ENCODE results near the gene NSMCE1.
A peak's percentile ranks its signal among the peaks of the same experiment; 100 is the strongest.

The NSMCE1 gene

GRCh38 chr16:27221576-27222248 is 46.9 kb downstream of the NSMCE1 start:
- H3K9me3 ChIP-seq: no peaks in the 10 kb centered on the region
- peak overlapping the region; percentile 54; the same call in 1 of the 2 replicates for H3K9ac ChIP-seq
- no peaks in the 10 kb centered on the region for H4K20me1 ChIP-seq
- H3K27ac ChIP-seq: peak overlapping the region; percentile 86
- peaks cover 87% of the 10 kb centered on the region for H3K4me1 ChIP-seq
- no peak for TF ChIP-seq Cebpa-rat (IDR thresholded peaks at IDR 0.05)
- H3K36me3 ChIP-seq: peaks cover 31% of the 10 kb centered on the region
- no peak overlapping the region for H3K4me3 ChIP-seq
- H3K4me2 ChIP-seq: peak overlapping the region; percentile 83
- no peaks in the 10 kb centered on the region for H3K27me3 ChIP-seq

- Histone ChIP-seq H3K4me3 (no peak overlapping the region), H3K4me2 (no peak overlapping the region), H3K4me1 (peaks cover 79% of the 10 kb centered on the region), H3K9me3 (no peaks in the 10 kb centered on the region), H3K36me3 (peaks cover 31% of the 10 kb centered on the region), H3K9ac (no peak overlapping the region), H4K20me1 (no peaks in the 10 kb centered on the region), H3K27me3 (no peaks in the 10 kb centered on the region), H3K27ac (peak overlapping the region; percentile 86; the same call in 1 of the 2 replicates)
- TF ChIP-seq Cebpa-rat (IDR thresholded peaks at IDR 0.05): no peak
Observed at GRCh38 chr16:27220991-27221390, 47.6 kb downstream of the NSMCE1 start.

GRCh38 chr16:27220527-27220926 is 48.0 kb downstream of the NSMCE1 start:
- H3K27ac ChIP-seq: 0 out of 2 replicates have a peak overlapping the region, but pooled peaks have one; percentile 86
- H3K9ac ChIP-seq: no peak overlapping the region
- H3K4me3 ChIP-seq: no peak overlapping the region
- peak overlapping the region; percentile 78 for H3K4me2 ChIP-seq
- no peaks in the 10 kb centered on the region for H4K20me1 ChIP-seq
- no peaks in the 10 kb centered on the region for H3K27me3 ChIP-seq
- H3K4me1 ChIP-seq: peaks cover 75% of the 10 kb centered on the region
- no peak for TF ChIP-seq Cebpa-rat (IDR thresholded peaks at IDR 0.05)
- H3K36me3 ChIP-seq: peaks cover 36% of the 10 kb centered on the region
- no peaks in the 10 kb centered on the region for H3K9me3 ChIP-seq

- TF ChIP-seq Cebpa-rat (IDR thresholded peaks at IDR 0.05): no peak
- Histone ChIP-seq H3K4me2 (peak overlapping the region; percentile 78), H3K4me3 (no peak overlapping the region), H3K27me3 (no peaks in the 10 kb centered on the region), H3K36me3 (peaks cover 37% of the 10 kb centered on the region), H3K27ac (0 out of 2 replicates have a peak overlapping the region, but pooled peaks have one; percentile 86), H3K9me3 (no peaks in the 10 kb centered on the region), H3K9ac (no peak overlapping the region), H3K4me1 (peaks cover 71% of the 10 kb centered on the region), H4K20me1 (no peaks in the 10 kb centered on the region)
Observed at GRCh38 chr16:27220120-27220519, 48.5 kb downstream of the NSMCE1 start.

- TF ChIP-seq Cebpa-rat (IDR thresholded peaks at IDR 0.05): no peak
- peak overlapping the region; percentile 77 for H3K27ac ChIP-seq
- no peaks in the 10 kb centered on the region for H3K27me3 ChIP-seq
- H3K9ac ChIP-seq: peak overlapping the region; percentile 74
- no peaks in the 10 kb centered on the region for H4K20me1 ChIP-seq
- H3K4me2 ChIP-seq: peak overlapping the region; percentile 78
- H3K4me1 ChIP-seq: peaks cover 69% of the 10 kb centered on the region
- no peak overlapping the region for H3K4me3 ChIP-seq
- H3K9me3 ChIP-seq: no peaks in the 10 kb centered on the region
- H3K36me3 ChIP-seq: peaks cover 37% of the 10 kb centered on the region
Observed at GRCh38 chr16:27219161-27219560, 49.4 kb downstream of the NSMCE1 start.

GRCh38 chr16:27218756-27219155 is 49.8 kb downstream of the NSMCE1 start:
- Histone ChIP-seq H3K9me3 (no peaks in the 10 kb centered on the region), H3K36me3 (peaks cover 33% of the 10 kb centered on the region), H3K27me3 (no peaks in the 10 kb centered on the region), H3K27ac (peak overlapping the region; percentile 77), H3K4me3 (no peak overlapping the region), H3K4me2 (peak overlapping the region; percentile 78), H3K4me1 (peaks cover 69% of the 10 kb centered on the region), H4K20me1 (no peaks in the 10 kb centered on the region), H3K9ac (peak overlapping the region; percentile 74)
- no peak for TF ChIP-seq Cebpa-rat (IDR thresholded peaks at IDR 0.05)

- no peaks in the 10 kb centered on the region for H3K9me3 ChIP-seq
- H4K20me1 ChIP-seq: no peaks in the 10 kb centered on the region
- peaks cover 27% of the 10 kb centered on the region; the same call in 1 of the 2 replicates for H3K36me3 ChIP-seq
- no peak overlapping the region for H3K27ac ChIP-seq
- no peak for TF ChIP-seq Cebpa-rat (IDR thresholded peaks at IDR 0.05)
- H3K4me3 ChIP-seq: no peak overlapping the region
- no peak overlapping the region for H3K4me2 ChIP-seq
- no peaks in the 10 kb centered on the region for H3K27me3 ChIP-seq
- H3K9ac ChIP-seq: no peak overlapping the region
- H3K4me1 ChIP-seq: peaks cover 69% of the 10 kb centered on the region
Observed at GRCh38 chr16:27217256-27217655, 51.3 kb downstream of the NSMCE1 start.

- Histone ChIP-seq H3K9me3 (no peaks in the 10 kb centered on the region), H3K27me3 (no peaks in the 10 kb centered on the region), H3K27ac (no peak overlapping the region), H3K4me1 (peaks cover 62% of the 10 kb centered on the region), H3K4me3 (no peak overlapping the region), H4K20me1 (no peaks in the 10 kb centered on the region), H3K9ac (no peak overlapping the region), H3K4me2 (no peak overlapping the region), H3K36me3 (peaks cover 29% of the 10 kb centered on the region)
- TF ChIP-seq Cebpa-rat (IDR thresholded peaks at IDR 0.05): no peak
Observed at GRCh38 chr16:27216297-27216885, 52.2 kb downstream of the NSMCE1 start.

- Histone ChIP-seq H3K9ac (no peak overlapping the region), H3K36me3 (peaks cover 32% of the 10 kb centered on the region), H3K9me3 (no peaks in the 10 kb centered on the region), H3K4me1 (peaks cover 55% of the 10 kb centered on the region), H3K27me3 (no peaks in the 10 kb centered on the region), H4K20me1 (no peaks in the 10 kb centered on the region), H3K4me3 (no peak overlapping the region), H3K27ac (no peak overlapping the region), H3K4me2 (no peak overlapping the region)
- TF ChIP-seq Cebpa-rat (IDR thresholded peaks at IDR 0.05): no peak
Observed at GRCh38 chr16:27215660-27216059, 52.9 kb downstream of the NSMCE1 start.

Measured in BLaER1 (cell line).